K562 (cell line): ENCODE measurements around the gene CCT7. TPM values are rescaled to one million over a fixed set of nuclear protein-coding genes. Genes with fewer than 3 reads are reported as not detected.
A peak's percentile ranks its signal among the peaks of the same experiment; 100 is the strongest.

Experiments
- ARID3A ChIP-seq: IDR thresholded peaks from 2 replicates; pipeline ENCODE4 v1.6.1; 2012; ENCODE audit warnings: low read depth, low read length, improper control_type of control experiment, borderline replicate concordance
- CHD1 ChIP-seq: fragments of 200-600 bp; sonication (generic); IDR thresholded peaks from one replicate; pipeline ENCODE4 v1.6.1; 2012; ENCODE audit warnings: mild to moderate bottlenecking, moderate library complexity, low read length, inconsistent platforms
- ELF1 ChIP-seq: fragments of 200-800 bp; sonication (Bioruptor generic); IDR thresholded peaks from 2 replicates; pipeline ENCODE4 v1.6.1; 2016; ENCODE audit warnings: missing genetic modification characterization, missing compliant biosample characterization
- NFE2 ChIP-seq: IDR thresholded peaks from 2 replicates; pipeline ENCODE4 v1.6.1; 2014; ENCODE audit warnings: antibody characterized with exemption, low read depth
- PREB ChIP-seq: sonication (generic); formaldehyde crosslinking; IDR thresholded peaks from 2 replicates; pipeline ENCODE4 v1.8.1; 2023; ENCODE audit warnings: mild to moderate bottlenecking, missing genetic modification reagents
- THRB ChIP-seq: fragments of 450-650 bp; formaldehyde crosslinking; conservative IDR thresholded peaks from 2 replicates; pipeline ENCODE4 v1.4.0; 2022; ENCODE audit warnings: mild to moderate bottlenecking, missing genetic modification characterization
- ZBTB2 ChIP-seq: fragments of 450-650 bp; IDR thresholded peaks from 2 replicates; pipeline ENCODE4 v1.6.1; 2016; ENCODE audit warnings: antibody characterized with exemption
- ZC3H4 ChIP-seq: sonication (generic); formaldehyde crosslinking; IDR thresholded peaks from 2 replicates; pipeline ENCODE4 v1.9.0; 2021; ENCODE audit warnings: missing genetic modification reagents, borderline replicate concordance
- ZNF143 ChIP-seq: sonication (generic); formaldehyde crosslinking; IDR thresholded peaks from 2 replicates; pipeline ENCODE4 v1.9.0; 2022; ENCODE audit warnings: mild to moderate bottlenecking, missing genetic modification reagents
- ZNF277 ChIP-seq: fragments of 250-450 bp; sonication (Bioruptor Pico); IDR thresholded peaks from 2 replicates; pipeline ENCODE4 v1.8.0; 2022; ENCODE audit warnings: inconsistent platforms, mild to moderate bottlenecking, moderate library complexity, borderline replicate concordance
- polyA plus RNA-seq, 8 experiments: library from polyadenylated mRNA; depleted of rRNA in 4 of 8; stranded (reverse) in 5 of 8; unstranded in 3 of 8; fragments of >200 nt; fragmentation: Nextera tagmentation in 2 of 8; fragmentation: Illumina TruSeq in 1 of 8; extraction: Ambion mirVana in 2 of 8; extraction: Trizol in 1 of 8; gene quantifications; 2 replicates each; pipeline versions ENCODE4 v1.2.1 to v1.2.3, GENCODE V29; 2011 to 2014; ENCODE audit warnings: inconsistent platforms in 1 of 8, missing spikeins in 1 of 8
- total RNA-seq, 7 experiments: library from RNA; depleted of rRNA in 6 of 7; stranded (reverse); fragments of >200 nt in 6 of 7; fragmentation: Illumina TruSeq in 2 of 7; extraction: Trizol in 2 of 7; gene quantifications; 2 replicates each; pipeline versions ENCODE4 v1.2.1 to v1.2.3, GENCODE V29; 2011 to 2021; ENCODE audit warnings: low replicate concordance in 1 of 7
- TF ChIP-seq, protein P1 (sequence below): IDR thresholded peaks from 2 replicates; pipeline ENCODE4 v1.6.1; 2016; ENCODE audit warnings: missing genetic modification characterization, missing compliant biosample characterization
- TF ChIP-seq, protein P2 (sequence below): fragments of 450-650 bp; IDR thresholded peaks from 2 replicates; pipeline ENCODE4 v1.6.1; 2018; ENCODE audit not compliant: partially characterized antibody

CCT7 gene
- total and polyA plus RNA-seq, 9 of the 15 experiments (the other 6 are each of a cell fraction or from before 2014, with no cell fraction given) = 326 to 856 (median 638) TPM

DNA sequence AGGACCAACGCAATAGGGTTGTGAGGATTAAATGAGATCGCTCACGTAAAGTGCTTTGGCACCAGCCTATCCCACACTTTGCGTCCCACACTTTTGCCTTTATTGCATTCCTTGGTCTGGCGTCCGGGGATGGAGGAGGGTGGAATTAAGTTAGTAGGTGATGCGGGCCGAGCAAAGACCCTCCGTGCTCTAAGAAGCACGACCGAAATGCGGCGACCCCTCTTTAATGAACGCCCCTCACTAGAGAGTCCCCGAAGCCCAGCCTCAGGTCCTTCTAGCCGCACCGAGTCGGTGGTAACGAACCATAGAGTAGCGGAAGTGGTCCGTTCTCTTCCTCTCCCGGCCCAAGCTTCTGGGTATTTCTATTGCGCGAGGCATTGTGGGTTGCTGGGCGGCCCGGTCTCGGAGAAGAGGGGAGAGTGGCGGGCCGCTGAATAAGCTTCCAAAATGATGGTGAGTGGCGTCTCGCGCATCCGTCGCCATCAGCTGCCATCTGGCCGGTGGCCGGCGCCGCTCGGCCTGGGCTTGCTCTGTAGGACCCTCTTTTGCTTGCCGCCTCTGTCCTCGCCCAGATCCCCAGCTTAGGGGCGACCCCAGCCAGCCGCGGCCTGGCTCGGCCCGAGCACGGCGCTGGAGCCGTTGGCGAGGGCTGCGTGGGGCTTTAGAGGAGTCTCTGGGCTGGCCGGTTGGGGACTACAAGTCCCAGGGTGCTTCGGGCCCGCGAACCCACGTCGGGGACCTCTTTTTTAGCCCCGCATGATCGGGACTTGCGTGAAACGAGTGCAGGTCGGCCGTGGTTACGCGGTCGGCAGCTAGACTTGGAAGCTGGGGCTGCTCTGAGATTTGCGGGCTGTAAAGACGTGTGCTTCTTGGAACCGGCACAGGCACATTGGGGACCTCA is at the start of gene CCT7 (continued):
- TF ChIP-seq, protein P1, sequence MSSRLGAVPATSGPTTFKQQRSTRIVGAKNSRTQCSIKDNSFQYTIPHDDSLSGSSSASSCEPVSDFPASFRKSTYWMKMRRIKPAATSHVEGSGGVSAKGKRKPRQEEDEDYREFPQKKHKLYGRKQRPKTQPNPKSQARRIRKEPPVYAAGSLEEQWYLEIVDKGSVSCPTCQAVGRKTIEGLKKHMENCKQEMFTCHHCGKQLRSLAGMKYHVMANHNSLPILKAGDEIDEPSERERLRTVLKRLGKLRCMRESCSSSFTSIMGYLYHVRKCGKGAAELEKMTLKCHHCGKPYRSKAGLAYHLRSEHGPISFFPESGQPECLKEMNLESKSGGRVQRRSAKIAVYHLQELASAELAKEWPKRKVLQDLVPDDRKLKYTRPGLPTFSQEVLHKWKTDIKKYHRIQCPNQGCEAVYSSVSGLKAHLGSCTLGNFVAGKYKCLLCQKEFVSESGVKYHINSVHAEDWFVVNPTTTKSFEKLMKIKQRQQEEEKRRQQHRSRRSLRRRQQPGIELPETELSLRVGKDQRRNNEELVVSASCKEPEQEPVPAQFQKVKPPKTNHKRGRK = no peak
- no peak for TF ChIP-seq ZC3H4
- TF ChIP-seq THRB (CRISPR knock-in tag) = no peak
- no peak for TF ChIP-seq ARID3A
- TF ChIP-seq, protein P2, sequence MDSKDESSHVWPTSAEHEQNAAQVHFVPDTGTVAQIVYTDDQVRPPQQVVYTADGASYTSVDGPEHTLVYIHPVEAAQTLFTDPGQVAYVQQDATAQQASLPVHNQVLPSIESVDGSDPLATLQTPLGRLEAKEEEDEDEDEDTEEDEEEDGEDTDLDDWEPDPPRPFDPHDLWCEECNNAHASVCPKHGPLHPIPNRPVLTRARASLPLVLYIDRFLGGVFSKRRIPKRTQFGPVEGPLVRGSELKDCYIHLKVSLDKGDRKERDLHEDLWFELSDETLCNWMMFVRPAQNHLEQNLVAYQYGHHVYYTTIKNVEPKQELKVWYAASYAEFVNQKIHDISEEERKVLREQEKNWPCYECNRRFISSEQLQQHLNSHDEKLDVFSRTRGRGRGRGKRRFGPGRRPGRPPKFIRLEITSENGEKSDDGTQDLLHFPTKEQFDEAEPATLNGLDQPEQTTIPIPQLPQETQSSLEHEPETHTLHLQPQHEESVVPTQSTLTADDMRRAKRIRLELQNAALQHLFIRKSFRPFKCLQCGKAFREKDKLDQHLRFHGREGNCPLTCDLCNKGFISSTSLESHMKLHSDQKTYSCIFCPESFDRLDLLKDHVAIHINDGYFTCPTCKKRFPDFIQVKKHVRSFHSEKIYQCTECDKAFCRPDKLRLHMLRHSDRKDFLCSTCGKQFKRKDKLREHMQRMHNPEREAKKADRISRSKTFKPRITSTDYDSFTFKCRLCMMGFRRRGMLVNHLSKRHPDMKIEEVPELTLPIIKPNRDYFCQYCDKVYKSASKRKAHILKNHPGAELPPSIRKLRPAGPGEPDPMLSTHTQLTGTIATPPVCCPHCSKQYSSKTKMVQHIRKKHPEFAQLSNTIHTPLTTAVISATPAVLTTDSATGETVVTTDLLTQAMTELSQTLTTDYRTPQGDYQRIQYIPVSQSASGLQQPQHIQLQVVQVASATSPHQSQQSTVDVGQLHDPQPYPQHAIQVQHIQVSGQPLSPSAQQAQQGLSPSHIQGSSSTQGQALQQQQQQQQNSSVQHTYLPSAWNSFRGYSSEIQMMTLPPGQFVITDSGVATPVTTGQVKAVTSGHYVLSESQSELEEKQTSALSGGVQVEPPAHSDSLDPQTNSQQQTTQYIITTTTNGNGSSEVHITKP = peak; percentile 50
- TF ChIP-seq ZBTB2 = no peak
- no peak for TF ChIP-seq PREB
- peak; percentile 81 for TF ChIP-seq ELF1 (tag)
- TF ChIP-seq CHD1 = peak; percentile 67
- TF ChIP-seq NFE2 = no peak
- peak; percentile 79 for TF ChIP-seq ZNF143 (CRISPR knock-in tag)
- TF ChIP-seq ZNF277 (CRISPR knock-in tag) = no peak
